Measurements from ENCODE around the gene INO80.

INO80 gene

DNA sequence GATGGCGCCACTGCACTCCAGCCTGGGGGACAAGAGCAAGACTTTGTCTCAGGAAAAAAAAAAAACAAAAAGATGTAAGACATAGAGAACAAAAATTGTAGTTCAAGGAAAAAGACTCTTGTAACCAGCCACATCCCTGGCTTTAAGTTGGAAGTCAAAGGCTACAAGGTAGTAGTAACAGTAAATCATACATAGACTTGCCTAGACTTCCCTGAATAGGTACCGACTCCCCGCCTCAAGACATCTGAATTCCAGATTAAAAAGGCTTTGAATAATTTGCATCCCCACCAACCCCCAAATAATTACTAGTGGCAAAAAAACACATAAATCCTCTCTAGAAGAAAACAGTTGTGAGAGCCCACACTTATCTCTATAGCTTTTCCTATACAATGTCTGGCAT lies 55.6 kb downstream of the INO80 start:
- H3K4me3 ChIP-seq (ENCODE audit: low read length): no peak overlapping the region
- no peaks in the 10 kb centered on the region for H3K27me3 ChIP-seq (ENCODE audit: control insufficient read depth, insufficient read depth, low read length)
- H3K4me1 ChIP-seq (ENCODE audit: control insufficient read depth, insufficient read depth, low read length): no peaks in the 10 kb centered on the region
- no peak overlapping the region for H3K9ac ChIP-seq (ENCODE audit: low read length)
- H3K36me3 ChIP-seq (ENCODE audit: control insufficient read depth, insufficient read depth, low read length): peaks cover 28% of the 10 kb centered on the region
- H3K27ac ChIP-seq (ENCODE audit: low read depth, low read length): no peak overlapping the region

DNA sequence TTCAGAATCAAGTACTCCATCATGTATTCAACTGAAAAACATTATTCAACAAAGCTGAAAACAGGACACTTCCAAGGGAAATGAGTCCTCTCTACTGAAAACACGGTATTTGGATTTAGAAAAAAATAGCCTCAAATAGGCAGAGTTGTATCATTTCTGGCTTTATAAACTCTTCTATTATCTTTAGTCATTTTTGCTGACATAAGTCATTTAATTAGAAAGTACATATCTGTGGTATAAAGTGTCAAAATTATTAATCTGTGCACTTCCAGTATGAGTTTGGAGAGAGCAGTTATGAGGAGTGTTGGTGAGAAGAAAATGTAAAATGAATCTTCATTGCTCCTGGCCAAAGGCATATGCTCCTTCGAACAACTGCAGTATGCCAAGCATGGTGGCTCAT lies 59.3 kb downstream of the INO80 start:
- Histone ChIP-seq H3K27me3 (ENCODE audit: control insufficient read depth, insufficient read depth, low read length) (no peaks in the 10 kb centered on the region), H3K36me3 (ENCODE audit: control insufficient read depth, insufficient read depth, low read length) (peaks cover 21% of the 10 kb centered on the region), H3K4me1 (ENCODE audit: control insufficient read depth, insufficient read depth, low read length) (no peaks in the 10 kb centered on the region), H3K9ac (ENCODE audit: low read length) (no peak overlapping the region), H3K27ac (ENCODE audit: low read depth, low read length) (no peak overlapping the region), H3K4me3 (ENCODE audit: low read length) (no peak overlapping the region)

GRCh38 chr15:41055706-41056105 lies 60.4 kb downstream of the INO80 start:
- no peaks in the 10 kb centered on the region for H3K4me1 ChIP-seq (ENCODE audit: control insufficient read depth, insufficient read depth, low read length)
- H3K27ac ChIP-seq (ENCODE audit: low read depth, low read length): no peak overlapping the region
- H3K9ac ChIP-seq (ENCODE audit: low read length): no peak overlapping the region
- peaks cover 25% of the 10 kb centered on the region for H3K36me3 ChIP-seq (ENCODE audit: control insufficient read depth, insufficient read depth, low read length)
- no peaks in the 10 kb centered on the region for H3K27me3 ChIP-seq (ENCODE audit: control insufficient read depth, insufficient read depth, low read length)
- no peak overlapping the region for H3K4me3 ChIP-seq (ENCODE audit: low read length)

- H3K36me3 ChIP-seq (ENCODE audit: control insufficient read depth, insufficient read depth, low read length): peaks cover 23% of the 10 kb centered on the region
- no peaks in the 10 kb centered on the region for H3K27me3 ChIP-seq (ENCODE audit: control insufficient read depth, insufficient read depth, low read length)
- no peaks in the 10 kb centered on the region for H3K4me1 ChIP-seq (ENCODE audit: control insufficient read depth, insufficient read depth, low read length)
- no peak overlapping the region for H3K9ac ChIP-seq (ENCODE audit: low read length)
- no peak overlapping the region for H3K4me3 ChIP-seq (ENCODE audit: low read length)
- no peak overlapping the region for H3K27ac ChIP-seq (ENCODE audit: low read depth, low read length)
Observed at GRCh38 chr15:41051139-41051538, 64.9 kb downstream of the INO80 start.

DNA sequence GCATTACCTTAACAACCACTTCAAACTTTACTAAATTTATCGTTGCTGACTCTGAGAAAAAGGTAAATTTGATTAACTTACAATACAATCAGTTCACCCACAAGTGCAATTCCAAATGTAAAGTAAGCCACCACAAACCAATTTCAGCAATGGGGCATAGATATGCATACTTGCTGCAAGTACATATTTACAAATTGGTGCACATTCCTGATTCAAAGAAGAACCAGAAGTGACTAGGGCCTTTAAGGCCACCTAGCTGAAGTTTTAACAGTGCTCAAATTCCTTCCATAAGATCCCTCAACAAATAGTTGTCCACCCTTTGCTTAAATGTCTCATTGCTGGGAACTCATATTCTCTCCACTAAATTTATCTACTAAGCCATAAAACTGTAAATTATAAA lies 67.2 kb downstream of the INO80 start:
- Histone ChIP-seq H3K9ac (ENCODE audit: low read length) (no peak overlapping the region), H3K36me3 (ENCODE audit: control insufficient read depth, insufficient read depth, low read length) (peaks cover 21% of the 10 kb centered on the region), H3K4me3 (ENCODE audit: low read length) (no peak overlapping the region), H3K27me3 (ENCODE audit: control insufficient read depth, insufficient read depth, low read length) (no peaks in the 10 kb centered on the region), H3K4me1 (ENCODE audit: control insufficient read depth, insufficient read depth, low read length) (no peaks in the 10 kb centered on the region), H3K27ac (ENCODE audit: low read depth, low read length) (no peak overlapping the region)

- H3K4me3 ChIP-seq (ENCODE audit: low read length): no peak overlapping the region
- no peak overlapping the region for H3K9ac ChIP-seq (ENCODE audit: low read length)
- H3K27ac ChIP-seq (ENCODE audit: low read depth, low read length): no peak overlapping the region
- no peaks in the 10 kb centered on the region for H3K4me1 ChIP-seq (ENCODE audit: control insufficient read depth, insufficient read depth, low read length)
- peaks cover 19% of the 10 kb centered on the region for H3K36me3 ChIP-seq (ENCODE audit: control insufficient read depth, insufficient read depth, low read length)
- H3K27me3 ChIP-seq (ENCODE audit: control insufficient read depth, insufficient read depth, low read length): no peaks in the 10 kb centered on the region
Observed at GRCh38 chr15:41048397-41048796, 67.7 kb downstream of the INO80 start.

DNA sequence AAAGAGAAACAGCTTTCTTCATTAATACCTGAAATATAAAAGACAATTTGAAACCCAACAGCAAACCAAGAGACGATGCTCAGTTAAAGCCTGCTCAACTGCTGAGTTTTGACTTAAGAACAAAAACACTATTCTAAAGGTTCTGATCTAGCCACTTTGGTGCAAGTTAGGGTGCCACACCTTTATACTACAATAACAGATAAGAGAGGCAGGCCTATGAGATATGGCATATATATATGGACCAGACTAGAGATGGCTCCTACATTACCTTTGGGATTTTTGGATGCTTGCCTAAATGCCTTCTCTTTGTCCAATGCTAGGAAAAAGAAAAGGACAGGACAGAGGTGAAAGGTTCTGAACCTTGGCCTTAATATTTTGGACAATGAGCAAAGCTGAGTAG lies 68.6 kb downstream of the INO80 start:
- H3K4me3 ChIP-seq (ENCODE audit: low read length): no peak overlapping the region
- no peaks in the 10 kb centered on the region for H3K4me1 ChIP-seq (ENCODE audit: control insufficient read depth, insufficient read depth, low read length)
- H3K36me3 ChIP-seq (ENCODE audit: control insufficient read depth, insufficient read depth, low read length): peaks cover 19% of the 10 kb centered on the region
- H3K9ac ChIP-seq (ENCODE audit: low read length): no peak overlapping the region
- H3K27me3 ChIP-seq (ENCODE audit: control insufficient read depth, insufficient read depth, low read length): no peaks in the 10 kb centered on the region
- H3K27ac ChIP-seq (ENCODE audit: low read depth, low read length): no peak overlapping the region

GRCh38 chr15:41043276-41043951 lies 72.7 kb downstream of the INO80 start:
- H3K27ac ChIP-seq (ENCODE audit: low read depth, low read length): no peak overlapping the region
- H3K4me3 ChIP-seq (ENCODE audit: low read length): no peak overlapping the region
- H3K36me3 ChIP-seq (ENCODE audit: control insufficient read depth, insufficient read depth, low read length): peaks cover 17% of the 10 kb centered on the region
- no peaks in the 10 kb centered on the region for H3K4me1 ChIP-seq (ENCODE audit: control insufficient read depth, insufficient read depth, low read length)
- H3K27me3 ChIP-seq (ENCODE audit: control insufficient read depth, insufficient read depth, low read length): no peaks in the 10 kb centered on the region
- H3K9ac ChIP-seq (ENCODE audit: low read length): no peak overlapping the region

DNA sequence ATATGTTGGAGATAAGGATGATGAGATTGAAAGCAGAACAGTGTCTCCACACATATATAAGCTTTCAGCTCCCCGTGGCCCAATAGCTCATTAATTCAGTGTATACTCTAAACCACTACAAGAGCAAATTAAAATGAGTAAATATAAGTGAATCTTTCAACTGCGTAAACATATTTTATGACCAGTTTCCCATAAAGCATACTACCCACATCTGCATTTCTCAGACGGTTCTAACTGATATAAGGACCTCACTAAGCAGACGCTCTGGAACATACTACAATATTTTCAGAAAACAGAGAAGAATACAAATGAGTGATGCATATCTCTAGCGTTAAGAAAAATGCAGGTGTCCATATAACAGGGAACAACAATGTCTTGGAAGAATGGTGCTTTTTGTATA lies 73.2 kb downstream of the INO80 start:
- H3K36me3 ChIP-seq (ENCODE audit: control insufficient read depth, insufficient read depth, low read length): peaks cover 14% of the 10 kb centered on the region
- H3K9ac ChIP-seq (ENCODE audit: low read length): no peak overlapping the region
- no peaks in the 10 kb centered on the region for H3K27me3 ChIP-seq (ENCODE audit: control insufficient read depth, insufficient read depth, low read length)
- no peak overlapping the region for H3K27ac ChIP-seq (ENCODE audit: low read depth, low read length)
- H3K4me3 ChIP-seq (ENCODE audit: low read length): no peak overlapping the region
- H3K4me1 ChIP-seq (ENCODE audit: control insufficient read depth, insufficient read depth, low read length): no peaks in the 10 kb centered on the region

- H3K27ac ChIP-seq (ENCODE audit: low read depth, low read length): no peak overlapping the region
- peaks cover 9% of the 10 kb centered on the region for H3K36me3 ChIP-seq (ENCODE audit: control insufficient read depth, insufficient read depth, low read length)
- no peak overlapping the region for H3K4me3 ChIP-seq (ENCODE audit: low read length)
- no peaks in the 10 kb centered on the region for H3K4me1 ChIP-seq (ENCODE audit: control insufficient read depth, insufficient read depth, low read length)
- no peak overlapping the region for H3K9ac ChIP-seq (ENCODE audit: low read length)
- no peaks in the 10 kb centered on the region for H3K27me3 ChIP-seq (ENCODE audit: control insufficient read depth, insufficient read depth, low read length)
Observed at GRCh38 chr15:41039121-41039520, 77.0 kb downstream of the INO80 start.

- Histone ChIP-seq H3K9ac (ENCODE audit: low read length) (no peak overlapping the region), H3K27ac (ENCODE audit: low read depth, low read length) (no peak overlapping the region), H3K27me3 (ENCODE audit: control insufficient read depth, insufficient read depth, low read length) (no peaks in the 10 kb centered on the region), H3K36me3 (ENCODE audit: control insufficient read depth, insufficient read depth, low read length) (peaks cover 2% of the 10 kb centered on the region), H3K4me3 (ENCODE audit: low read length) (no peak overlapping the region), H3K4me1 (ENCODE audit: control insufficient read depth, insufficient read depth, low read length) (no peaks in the 10 kb centered on the region)
Observed at GRCh38 chr15:41032079-41032328, 84.1 kb downstream of the INO80 start.

DNA sequence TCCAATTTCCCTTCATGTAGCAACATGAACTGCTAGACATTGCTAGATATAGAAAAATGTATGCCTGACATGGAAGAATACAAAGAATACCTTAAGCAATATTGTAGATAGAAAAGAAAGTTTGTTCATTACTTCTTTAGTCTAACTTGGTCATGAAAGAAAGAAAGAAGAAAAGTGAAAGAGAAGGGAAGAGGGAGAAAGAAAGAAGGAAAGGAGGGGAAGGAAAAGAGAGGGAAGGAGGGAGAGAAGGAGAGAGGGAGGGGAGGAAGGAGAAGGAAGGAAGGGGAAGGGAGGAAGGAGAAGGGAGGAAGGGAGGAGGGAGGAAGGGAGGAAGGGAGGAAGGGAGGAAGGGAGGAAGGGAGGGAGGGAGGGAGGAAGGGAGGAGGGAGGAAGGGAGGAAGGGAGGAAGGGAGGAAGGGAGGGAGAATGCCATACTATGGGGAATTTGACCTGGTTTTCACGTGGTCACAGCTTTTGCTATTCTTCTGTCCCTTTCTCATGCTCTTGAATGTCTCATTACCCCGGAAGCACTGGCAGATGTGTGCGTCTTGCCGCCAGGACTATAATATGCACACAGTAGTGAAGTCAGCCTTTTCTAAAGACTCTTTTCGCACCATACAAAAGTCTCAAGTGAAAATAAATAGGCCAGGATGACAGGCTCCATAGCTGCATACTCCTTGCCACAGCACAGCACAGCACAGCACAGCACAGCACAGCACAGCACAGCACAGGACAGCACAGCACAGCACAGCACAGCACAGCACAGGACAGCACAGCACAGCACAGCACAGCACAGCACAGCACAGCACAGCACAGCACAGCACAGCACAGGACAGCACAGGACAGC lies 84.6 kb downstream of the INO80 start:
- Histone ChIP-seq H3K9ac (ENCODE audit: low read length) (no peak overlapping the region), H3K4me3 (ENCODE audit: low read length) (no peak overlapping the region), H3K4me1 (ENCODE audit: control insufficient read depth, insufficient read depth, low read length) (no peaks in the 10 kb centered on the region)

DNA sequence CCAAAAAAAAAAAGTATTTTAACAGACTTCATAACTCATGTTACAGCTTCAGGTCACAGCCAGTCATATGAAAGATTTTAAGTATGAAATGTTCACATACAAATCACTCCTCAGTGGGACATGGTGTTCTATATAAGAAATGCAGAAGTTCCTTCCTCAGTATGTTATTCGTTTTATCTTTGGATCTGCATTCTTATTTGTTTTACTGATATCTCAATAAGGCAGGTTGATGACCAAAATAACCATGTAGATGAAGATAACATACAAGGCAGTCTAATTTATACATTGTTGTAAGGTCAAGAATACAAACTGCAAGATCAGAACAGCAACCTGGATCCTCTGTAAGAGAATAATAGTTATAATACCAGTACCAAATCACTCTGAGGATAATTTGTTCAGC lies 87.2 kb downstream of the INO80 start:
- Histone ChIP-seq H3K4me3 (ENCODE audit: low read length) (no peak overlapping the region), H3K36me3 (ENCODE audit: control insufficient read depth, insufficient read depth, low read length) (peaks cover 4% of the 10 kb centered on the region), H3K4me1 (ENCODE audit: control insufficient read depth, insufficient read depth, low read length) (peaks cover 2% of the 10 kb centered on the region), H3K9ac (ENCODE audit: low read length) (no peak overlapping the region), H3K27ac (ENCODE audit: low read depth, low read length) (no peak overlapping the region), H3K27me3 (ENCODE audit: control insufficient read depth, insufficient read depth, low read length) (no peaks in the 10 kb centered on the region)

More for the DNA sequence above, 84.6 kb downstream of the INO80 start:
- Histone ChIP-seq H3K36me3 (ENCODE audit: control insufficient read depth, insufficient read depth, low read length) (peaks cover 4% of the 10 kb centered on the region), H3K27ac (ENCODE audit: low read depth, low read length) (no peak overlapping the region), H3K27me3 (ENCODE audit: control insufficient read depth, insufficient read depth, low read length) (no peaks in the 10 kb centered on the region)

Measured in rectal smooth muscle tissue (tissue), 1 donor.